PFSK-1 (cell line): Measurements from ENCODE around the gene GAPT.

Source experiments
- POLR2AphosphoS5 ChIP-seq: IDR thresholded peaks from 2 replicates; pipeline ENCODE4 v1.6.1; 2012; ENCODE audit warnings: low read depth, mild to moderate bottlenecking, control low read depth, low read length, moderate library complexity
- REST ChIP-seq, 2 experiments: IDR thresholded peaks; 2 replicates each; pipeline versions ENCODE4 v1.6.1 to v1.8.0; 2011 to 2012; ENCODE audit warnings: low read depth in 2 of 2, low read length in 2 of 2, control low read depth in 1 of 2, inconsistent platforms in 1 of 2, mild to moderate bottlenecking in 1 of 2, moderate library complexity in 1 of 2; ENCODE audit not compliant: insufficient read depth in 1 of 2

- no peak for TF ChIP-seq POLR2AphosphoS5
- no peak for TF ChIP-seq REST (IDR thresholded peaks at IDR 0.05; ENCODE audit: insufficient read depth in 1 of 2, low read depth in 2 of 2, low read length in 2 of 2)
Observed at GRCh38 chr5:58450018-58450417, 41.2 kb upstream of the GAPT start.
